GM12873 (cell line): ENCODE results near the gene COL23A1.

Source experiments
- TF ChIP-seq, protein P1 (sequence below): IDR thresholded peaks from 2 replicates; pipeline ENCODE4 v1.5.1; 2012; ENCODE audit warnings: low read depth, mild to moderate bottlenecking, moderate library complexity, low read length, control low read depth; ENCODE audit not compliant: insufficient read depth; ENCODE audit errors: missing control alignments

COL23A1 gene

DNA sequence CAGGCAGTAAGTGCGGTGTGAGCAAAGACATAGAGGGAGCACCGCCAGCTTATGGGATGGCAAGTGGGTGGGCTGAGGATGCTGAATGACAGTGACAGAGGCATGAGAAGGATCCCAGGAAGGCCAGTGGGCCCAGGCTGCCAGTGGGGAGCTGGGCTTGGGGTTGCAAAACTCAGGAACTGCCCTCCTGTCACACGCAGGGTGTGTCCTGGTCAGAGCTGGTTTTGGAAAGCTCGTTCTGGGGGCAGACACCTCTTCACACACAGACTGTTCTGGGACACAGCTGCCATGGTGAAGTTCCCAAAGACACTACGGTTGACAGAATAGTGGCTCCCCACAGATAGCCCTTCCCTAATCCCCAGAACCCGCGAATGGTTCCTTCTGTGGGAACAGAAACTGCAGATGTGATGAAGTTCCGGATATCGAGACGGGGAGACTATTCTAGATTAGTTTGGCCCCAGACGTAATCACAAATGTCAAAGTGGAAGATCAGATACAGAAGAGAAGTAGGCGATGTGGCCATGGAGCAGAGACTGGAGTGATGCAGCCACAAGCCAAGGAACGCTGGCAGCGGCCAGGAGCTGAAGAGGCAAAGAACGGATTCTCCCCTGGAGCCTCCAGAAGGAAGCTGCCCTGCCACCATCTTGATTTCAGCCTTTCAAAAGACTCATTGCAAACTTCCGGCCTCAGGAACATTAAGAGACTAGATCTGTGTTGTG is 159.0 kb downstream of the COL23A1 start:
- TF ChIP-seq, protein P1, sequence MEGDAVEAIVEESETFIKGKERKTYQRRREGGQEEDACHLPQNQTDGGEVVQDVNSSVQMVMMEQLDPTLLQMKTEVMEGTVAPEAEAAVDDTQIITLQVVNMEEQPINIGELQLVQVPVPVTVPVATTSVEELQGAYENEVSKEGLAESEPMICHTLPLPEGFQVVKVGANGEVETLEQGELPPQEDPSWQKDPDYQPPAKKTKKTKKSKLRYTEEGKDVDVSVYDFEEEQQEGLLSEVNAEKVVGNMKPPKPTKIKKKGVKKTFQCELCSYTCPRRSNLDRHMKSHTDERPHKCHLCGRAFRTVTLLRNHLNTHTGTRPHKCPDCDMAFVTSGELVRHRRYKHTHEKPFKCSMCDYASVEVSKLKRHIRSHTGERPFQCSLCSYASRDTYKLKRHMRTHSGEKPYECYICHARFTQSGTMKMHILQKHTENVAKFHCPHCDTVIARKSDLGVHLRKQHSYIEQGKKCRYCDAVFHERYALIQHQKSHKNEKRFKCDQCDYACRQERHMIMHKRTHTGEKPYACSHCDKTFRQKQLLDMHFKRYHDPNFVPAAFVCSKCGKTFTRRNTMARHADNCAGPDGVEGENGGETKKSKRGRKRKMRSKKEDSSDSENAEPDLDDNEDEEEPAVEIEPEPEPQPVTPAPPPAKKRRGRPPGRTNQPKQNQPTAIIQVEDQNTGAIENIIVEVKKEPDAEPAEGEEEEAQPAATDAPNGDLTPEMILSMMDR: no peak

DNA sequence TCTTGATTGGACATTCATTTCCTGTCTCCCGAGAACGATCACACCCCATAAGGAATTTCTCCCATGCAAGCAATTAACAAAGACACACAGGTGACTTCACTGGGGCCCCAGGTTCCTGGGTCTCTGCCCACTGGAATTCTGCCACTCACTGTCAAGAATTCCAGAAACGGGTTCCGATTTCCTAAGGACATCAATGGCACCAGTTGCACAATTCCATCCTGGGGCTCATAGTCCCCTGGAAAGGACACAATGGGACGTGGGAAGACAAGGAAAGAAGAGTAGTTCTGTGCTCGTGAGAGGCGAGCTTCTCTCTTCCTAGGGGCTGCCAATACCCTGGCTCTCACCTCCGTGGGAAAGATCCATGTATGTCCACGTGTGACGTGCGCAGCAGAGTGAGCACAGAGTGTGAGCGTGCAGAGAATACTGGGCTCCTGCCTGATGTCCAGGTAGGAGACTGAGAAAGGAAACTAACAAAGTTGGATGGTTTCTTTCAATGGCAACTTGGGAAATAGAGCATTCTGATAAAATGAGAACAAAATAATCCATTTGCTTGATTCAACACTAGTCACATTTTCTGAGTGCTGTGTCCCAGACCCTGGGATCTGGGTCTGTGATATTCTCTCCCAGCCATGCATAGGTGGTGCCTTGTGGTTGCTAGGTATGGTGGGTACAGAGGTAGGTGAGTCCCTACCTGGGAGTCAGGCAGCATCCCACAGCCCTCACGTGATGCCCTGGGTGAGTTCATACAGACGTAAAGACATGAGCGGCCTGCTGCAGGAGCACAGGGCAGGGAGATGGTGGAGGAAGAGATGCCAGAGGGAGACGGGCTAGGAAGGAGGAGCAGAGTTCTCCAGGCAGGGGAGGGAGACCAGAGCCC is 159.8 kb downstream of the COL23A1 start:
- TF ChIP-seq, protein P1: no peak

DNA sequence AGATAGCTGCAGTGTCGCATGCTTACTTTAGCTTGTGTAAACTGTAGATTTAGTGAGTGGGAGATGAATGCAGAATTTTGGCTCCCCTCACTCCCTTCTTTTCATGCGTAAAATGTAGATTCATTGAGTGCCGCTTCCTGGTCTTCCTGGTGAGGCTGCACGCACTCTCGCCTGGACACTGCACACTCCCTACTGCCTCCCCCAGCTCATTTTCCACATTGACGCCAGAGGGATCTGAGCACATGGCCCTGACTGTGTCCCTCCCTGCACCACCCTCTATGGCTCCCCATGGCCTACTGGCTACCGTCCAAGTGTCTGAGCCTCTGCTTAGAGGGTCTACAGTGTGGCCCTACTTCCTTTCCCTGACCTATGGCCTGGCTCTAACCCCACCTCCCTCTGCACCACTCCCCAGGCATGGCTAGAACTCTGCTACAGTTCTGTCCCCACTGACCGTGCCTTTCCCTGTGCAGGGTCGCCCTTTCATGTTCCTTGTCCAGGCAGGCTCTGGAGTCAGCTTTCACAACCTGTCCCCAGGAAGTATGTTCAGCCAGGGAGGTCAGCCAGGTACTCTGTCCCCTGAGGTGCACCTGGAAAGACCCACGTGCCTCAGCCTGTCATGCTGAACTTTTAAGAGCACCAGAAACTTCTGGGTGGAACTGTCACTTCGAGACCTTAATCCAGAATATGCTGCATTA is 160.6 kb downstream of the COL23A1 start:
- TF ChIP-seq, protein P1: no peak

DNA sequence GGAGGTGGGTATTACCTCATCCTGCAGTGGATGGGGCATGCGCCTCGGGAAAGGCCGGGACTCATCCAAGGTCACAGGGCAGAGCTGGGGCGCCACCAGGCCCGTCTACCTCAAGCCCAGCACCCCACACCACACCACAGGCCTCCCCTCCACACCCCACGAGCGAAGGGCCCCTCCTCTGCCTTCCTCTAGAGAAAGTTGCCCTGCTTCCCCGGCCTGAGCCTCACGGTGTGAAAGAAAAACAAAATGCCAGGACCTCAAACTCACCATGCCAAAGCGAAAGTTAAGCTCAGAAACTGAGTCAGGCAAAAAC is 161.1 kb downstream of the COL23A1 start:
- TF ChIP-seq, protein P1: no peak

DNA sequence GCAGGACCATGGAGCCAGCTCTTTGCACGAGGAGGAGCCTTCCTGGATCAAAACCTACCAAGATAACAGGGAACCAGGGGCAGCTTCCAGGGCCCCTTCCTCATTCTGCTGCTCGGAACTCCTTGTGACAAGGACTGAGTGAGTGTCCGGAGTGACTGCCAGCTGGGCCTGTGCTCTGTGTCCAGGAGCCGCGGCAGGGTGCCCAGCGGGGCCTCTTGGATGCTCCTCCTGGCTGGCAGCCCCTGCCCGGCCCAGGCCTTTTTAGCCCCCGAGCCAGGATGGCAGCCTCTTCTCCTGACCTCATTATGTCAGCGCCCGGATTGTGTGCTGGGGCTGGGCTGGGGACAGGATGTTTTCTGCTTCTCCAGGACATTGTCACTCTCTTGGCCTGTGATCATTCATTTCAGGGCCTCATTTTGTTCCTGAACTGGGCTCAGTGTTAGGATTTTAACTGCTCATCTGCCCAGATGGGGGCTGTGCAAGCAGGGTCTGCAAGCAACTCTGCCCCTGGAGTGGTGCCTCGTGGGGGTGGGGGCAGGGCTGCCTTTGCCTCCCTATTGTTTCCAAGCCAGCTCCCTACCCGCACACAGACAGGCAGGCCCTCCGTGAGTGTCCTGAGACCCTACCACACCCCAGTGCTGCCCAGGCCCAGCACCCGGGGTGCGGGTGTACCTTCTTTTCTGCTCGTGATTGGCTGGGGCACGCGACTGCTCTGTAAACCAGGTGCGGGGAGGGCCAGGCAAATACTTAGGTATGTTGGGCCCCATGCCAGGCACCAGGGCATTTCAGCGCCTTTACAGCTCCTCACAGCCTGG is 161.6 kb downstream of the COL23A1 start:
- TF ChIP-seq, protein P1: no peak

DNA sequence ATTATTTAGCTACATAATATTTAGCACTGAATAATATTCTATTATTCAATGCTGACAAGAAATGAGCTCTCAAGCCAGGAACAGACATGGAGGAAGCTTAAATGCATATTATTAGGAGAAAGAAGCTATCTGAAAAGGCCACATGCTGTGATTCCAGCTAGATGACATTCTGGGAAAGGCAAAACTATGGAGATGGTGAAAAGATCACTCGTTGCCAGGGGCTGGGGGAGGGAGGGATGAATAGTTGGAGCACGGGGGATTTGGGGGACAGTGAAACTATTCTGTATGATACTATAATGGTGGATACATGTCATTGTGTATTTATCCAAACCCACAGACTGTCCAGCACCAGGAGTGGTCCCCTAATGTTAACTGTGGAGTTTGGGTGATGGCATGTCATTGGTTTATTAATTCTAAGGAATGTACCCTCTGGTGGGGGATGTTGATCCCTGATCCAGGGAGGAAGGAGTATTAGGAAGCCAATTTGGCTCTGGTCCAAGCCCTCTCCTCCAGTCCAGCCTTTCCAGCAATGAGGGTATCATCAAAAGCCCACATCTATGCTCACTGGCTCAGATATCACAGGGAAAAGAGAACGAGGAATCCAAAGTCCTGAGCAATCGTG is 162.5 kb downstream of the COL23A1 start:
- TF ChIP-seq, protein P1: no peak
